ENCODE measurements around the gene ACKR2. TPM values are rescaled to one million over a fixed set of nuclear protein-coding genes. Genes with fewer than 3 reads are reported as not detected.

Gene ACKR2
- total RNA-seq, 1 experiment from 2014 or later = 0.28 TPM

- TF ChIP-seq FOXP4 (CRISPR knock-in tag; IDR thresholded peaks at IDR 0.05) = no peak
- TF ChIP-seq TEAD4 (CRISPR knock-in tag; IDR thresholded peaks at IDR 0.05) = no peak
These were observed 16.9 kb downstream of the ACKR2 start (continued) for GRCh38 chr3:42826141-42826540.

- TF ChIP-seq ATF3 (CRISPR knock-in tag; conservative IDR thresholded peaks at IDR 0.05) (no peak), ZNF121 (CRISPR knock-in tag; IDR thresholded peaks at IDR 0.05) (no peak), NR1H2 (CRISPR knock-in tag; IDR thresholded peaks at IDR 0.05) (no peak), TCF7 (CRISPR knock-in tag; IDR thresholded peaks at IDR 0.05; ENCODE audit: low read depth) (no peak), CREM (CRISPR knock-in tag; IDR thresholded peaks at IDR 0.05) (no peak), FOXP4 (CRISPR knock-in tag; IDR thresholded peaks at IDR 0.05) (no peak), ZNF281 (CRISPR knock-in tag; IDR thresholded peaks at IDR 0.05) (no peak), FOXJ3 (CRISPR knock-in tag; IDR thresholded peaks at IDR 0.05; ENCODE audit: borderline replicate concordance) (no peak), AFF4 (CRISPR knock-in tag; IDR thresholded peaks at IDR 0.05; ENCODE audit: borderline replicate concordance) (no peak), NR3C1 (CRISPR knock-in tag; conservative IDR thresholded peaks at IDR 0.05; ENCODE audit: low read depth) (no peak), GRHL2 (CRISPR knock-in tag; IDR thresholded peaks at IDR 0.05; ENCODE audit: insufficient replicate concordance, severe bottlenecking) (no peak), ZNF396 (CRISPR knock-in tag; IDR thresholded peaks at IDR 0.05; ENCODE audit: borderline replicate concordance) (no peak), SMAD4 (CRISPR knock-in tag; IDR thresholded peaks at IDR 0.05) (no peak)
- ChIA-PET CTCF (no interaction called here), POLR2A (no interaction called here)
- H3K4me1 Mint-ChIP-seq = peaks cover 20% of the 10 kb centered on the region
- no peak overlapping the region for H3K27ac Mint-ChIP-seq
- no peaks in the 10 kb centered on the region for H3K27me3 Mint-ChIP-seq (ENCODE audit: low read depth)
- peaks cover 4% of the 10 kb centered on the region for H3K9me3 Mint-ChIP-seq
- no peak overlapping the region for H3K4me3 Mint-ChIP-seq
- no peaks in the 10 kb centered on the region for H3K36me3 Mint-ChIP-seq
- ATAC-seq (no peak), DNase-seq (ENCODE audit: low spot score) (no peak)
These were observed 17.8 kb downstream of the ACKR2 start for GRCh38 chr3:42827023-42827422.
